Neural cell (in vitro differentiated cells): ENCODE measurements around the gene MALL.
"Not testable (repeated sequence)": the region's sequence is repeated elsewhere in the genome, so short reads cannot be mapped to it uniquely, and the experiment has no call there.

Experiments used
- CTCF ChIP-seq: fragments of 450-650 bp; IDR thresholded peaks from 2 replicates; pipeline ENCODE4 v1.5.1; 2014; ENCODE audit warnings: antibody characterized with exemption, mild to moderate bottlenecking, moderate library complexity; ENCODE audit not compliant: poor library complexity, severe bottlenecking
- EZH2 ChIP-seq: fragments of 200-600, 300-800 bp; shearing (Covaris generic), sonication (generic); IDR thresholded peaks from 2 replicates; pipeline ENCODE4 v1.6.1; 2014; ENCODE audit warnings: antibody characterized with exemption, low read length, borderline replicate concordance, mild to moderate bottlenecking; ENCODE audit not compliant: insufficient read depth, poor library complexity, severe bottlenecking
- POLR2AphosphoS5 ChIP-seq: IDR thresholded peaks from 2 replicates; pipeline ENCODE4 v1.6.1; 2012
- SMC3 ChIP-seq: fragments of 450-650 bp; conservative IDR thresholded peaks from 2 replicates; pipeline ENCODE4 v1.6.1; 2014; ENCODE audit warnings: antibody characterized with exemption, mild to moderate bottlenecking, moderate library complexity; ENCODE audit not compliant: poor library complexity

- TF ChIP-seq SMC3, POLR2AphosphoS5, CTCF, EZH2: not testable (repeated sequence)
Measured at GRCh38 chr2:110053688-110054087, 61.9 kb downstream of the MALL start.
